CD4-positive, CD25-positive, alpha-beta regulatory T cell (primary cell): Measurements from ENCODE around the gene ZMYND19. TPM values are rescaled to one million over a fixed set of nuclear protein-coding genes. Genes with fewer than 3 reads are reported as not detected.
"Not testable (repeated sequence)": the region's sequence is repeated elsewhere in the genome, so short reads cannot be mapped to it uniquely, and the experiment has no call there.

Experiments used
- ATAC-seq, 2 donors: fragments of 150-1000 bp; cut with Tn5 transposase; one replicate each; pipeline ENCODE4 v1.10.0; 2021; ENCODE audit warnings: low read depth in 2 of 2, moderate number of reproducible peaks in 2 of 2, moderate library complexity in 1 of 2
- DNase-seq, 3 donors: peaks; one replicate each; pipeline versions ENCODE4 v3.0.0 to v3.0.0-alpha.2; 2012 to 2022; ENCODE audit warnings: mixed read lengths in 1 of 3
- H3K27ac ChIP-seq: one replicate; pipeline ENCODE4 v1.7.0; 2013; ENCODE audit warnings: mild to moderate bottlenecking, low read length; ENCODE audit not compliant: insufficient read depth, poor library complexity, severe bottlenecking
- H3K27me3 ChIP-seq: one replicate; pipeline ENCODE4 v1.7.0; 2013; ENCODE audit warnings: low read length; ENCODE audit not compliant: control insufficient read depth, insufficient read depth
- H3K36me3 ChIP-seq: one replicate; pipeline ENCODE4 v1.7.0; 2013; ENCODE audit warnings: mild to moderate bottlenecking, low read length, moderate library complexity; ENCODE audit not compliant: control insufficient read depth, insufficient read depth
- H3K4me1 ChIP-seq: 2 replicates; pipeline ENCODE4 v1.7.0; 2013; ENCODE audit warnings: mild to moderate bottlenecking, low read length; ENCODE audit not compliant: insufficient read depth, control insufficient read depth, poor library complexity, severe bottlenecking
- H3K4me3 ChIP-seq: one replicate; pipeline ENCODE4 v1.7.0; 2013; ENCODE audit warnings: low read depth, mild to moderate bottlenecking, low read length, moderate library complexity
- H3K9me3 ChIP-seq, 2 experiments: 1 replicate in 1 of 2; 2 replicates in 1 of 2; pipeline ENCODE4 v1.7.0; 2013; ENCODE audit warnings: low read length in 2 of 2, mild to moderate bottlenecking in 1 of 2, moderate library complexity in 1 of 2; ENCODE audit not compliant: control insufficient read depth in 2 of 2
- H3K27ac Mint-ChIP-seq, 3 donors: one replicate each; pipeline ENCODE4 v1.8.0; 2020 to 2022; ENCODE audit warnings: mild to moderate bottlenecking in 3 of 3, mixed read lengths in 3 of 3, moderate library complexity in 2 of 3
- H3K27me3 Mint-ChIP-seq: one replicate; pipeline ENCODE4 v1.8.0; 2022; ENCODE audit warnings: mild to moderate bottlenecking, mixed read lengths
- H3K36me3 Mint-ChIP-seq: one replicate; pipeline ENCODE4 v1.8.0; 2020; ENCODE audit warnings: mixed read lengths
- H3K4me1 Mint-ChIP-seq, 4 donors: one replicate each; pipeline ENCODE4 v1.8.0; 2020 to 2022; ENCODE audit warnings: mixed read lengths in 4 of 4, mild to moderate bottlenecking in 1 of 4
- H3K4me3 Mint-ChIP-seq, 4 donors: one replicate each; pipeline ENCODE4 v1.8.0; 2020 to 2022; ENCODE audit warnings: mild to moderate bottlenecking in 4 of 4, mixed read lengths in 4 of 4, moderate library complexity in 3 of 4
- H3K9me3 Mint-ChIP-seq, 7 donors: one replicate each; pipeline ENCODE4 v1.8.0; 2020 to 2022; ENCODE audit warnings: mixed read lengths in 7 of 7, mild to moderate bottlenecking in 3 of 7, moderate library complexity in 2 of 7
- polyA plus RNA-seq, 4 donors: library from polyadenylated mRNA; unstranded; fragments of 300-500 nt; fragmentation: Illumina TruSeq; gene quantifications; one replicate each; pipeline ENCODE4 v1.2.3, GENCODE V29; 2021
- total RNA-seq: library from RNA; stranded (reverse); gene quantifications from one replicate; pipeline ENCODE4 v1.2.3, GENCODE V29; 2022

The ZMYND19 gene
- total and polyA plus RNA-seq, 5 donors from 2014 or later, result 4.4 to 20.4 (median 5.8) TPM

DNA sequence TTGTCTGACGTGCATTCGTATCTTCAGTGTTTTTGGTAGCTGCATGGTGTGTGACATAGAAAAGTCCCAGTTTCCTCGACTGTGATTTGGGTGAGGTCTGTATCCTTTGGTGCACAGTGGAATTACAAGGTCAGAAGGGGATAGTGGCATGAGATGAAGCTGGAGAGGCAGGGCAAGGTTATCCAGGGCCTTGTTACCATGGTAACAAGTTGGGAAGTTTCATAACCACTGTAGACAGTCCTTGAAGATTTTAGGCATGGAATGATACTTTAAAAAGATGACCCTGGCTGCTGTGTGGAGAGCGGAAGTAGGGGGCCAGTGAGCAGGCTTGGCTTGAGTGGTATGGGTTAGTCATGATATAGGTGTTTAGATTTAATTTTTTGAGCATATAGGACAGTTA is 40.4 kb upstream of the ZMYND19 start:
- Mint-ChIP-seq H3K27me3 (no peaks in the 10 kb centered on the region), H3K36me3 (peaks cover 8% of the 10 kb centered on the region), H3K9me3 (no peaks in the 10 kb centered on the region), H3K27ac (peak overlapping the region; percentile 45 to 93 (median 84)), H3K4me3 (peak overlapping the region in 3 of 4 donors; percentile 12 to 62 (median 39)), H3K4me1 (peaks cover 20 to 70% (median 44%) of the 10 kb centered on the region in 4 donors)
- peaks cover 41% of the 10 kb centered on the region for H3K4me1 ChIP-seq
- no peaks in the 10 kb centered on the region for H3K36me3 ChIP-seq
- H3K27ac ChIP-seq, result no peak overlapping the region
- no peaks in the 10 kb centered on the region for H3K27me3 ChIP-seq
- peak overlapping the region; percentile 5 for H3K4me3 ChIP-seq
- DNase-seq (no peak), ATAC-seq (no peak)
- no peaks in the 10 kb centered on the region for H3K9me3 ChIP-seq

DNA sequence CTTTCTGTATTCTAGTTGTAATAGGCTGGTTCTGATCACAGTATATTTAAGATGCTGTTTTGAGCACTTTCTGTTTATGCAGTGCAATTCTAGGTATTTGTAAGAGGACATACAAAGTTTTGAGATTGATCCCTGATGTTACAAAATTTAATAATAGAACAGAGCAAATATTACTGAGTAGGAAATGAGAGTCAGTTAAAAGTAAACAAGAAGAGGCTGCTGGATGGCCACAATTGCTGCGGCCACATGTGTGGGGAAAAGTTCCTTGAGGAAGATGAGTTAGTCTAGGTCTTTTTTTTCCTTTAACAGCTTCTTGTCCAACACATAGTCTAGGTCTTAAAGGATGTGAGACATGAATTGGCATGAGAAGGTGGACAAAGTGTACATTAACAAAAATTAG is 39.8 kb upstream of the ZMYND19 start:
- Histone ChIP-seq H3K4me3 (peak overlapping the region; percentile 5), H3K36me3 (no peaks in the 10 kb centered on the region), H3K27ac (no peak overlapping the region), H3K27me3 (no peaks in the 10 kb centered on the region), H3K4me1 (peaks cover 47% of the 10 kb centered on the region), H3K9me3 (no peaks in the 10 kb centered on the region)
- no peaks in the 10 kb centered on the region for H3K9me3 Mint-ChIP-seq
- peak overlapping the region; percentile 45 to 93 (median 84) for H3K27ac Mint-ChIP-seq
- ATAC-seq (no peak), DNase-seq (no peak)
- peaks cover 26 to 76% (median 48%) of the 10 kb centered on the region in 4 donors for H3K4me1 Mint-ChIP-seq
- peaks cover 13% of the 10 kb centered on the region for H3K36me3 Mint-ChIP-seq
- peak overlapping the region in 3 of 4 donors; percentile 12 to 64 (median 12) for H3K4me3 Mint-ChIP-seq
- H3K27me3 Mint-ChIP-seq, result no peaks in the 10 kb centered on the region

- ATAC-seq, H3K4me3 ChIP-seq, H3K27me3 Mint-ChIP-seq, H3K9me3 Mint-ChIP-seq, DNase-seq, H3K27me3 ChIP-seq, H3K27ac Mint-ChIP-seq, H3K9me3 ChIP-seq, H3K27ac ChIP-seq, H3K36me3 ChIP-seq: not testable (repeated sequence)
- Mint-ChIP-seq H3K4me1 (peaks cover 19 to 78% (median 44%) of the 10 kb centered on the region in 4 donors), H3K4me3 (peak overlapping the region in 1 of 4 donors; percentile 56), H3K36me3 (peaks cover 18% of the 10 kb centered on the region)
- H3K4me1 ChIP-seq, result peaks cover 44% of the 10 kb centered on the region
These were observed 37.1 kb upstream of the ZMYND19 start for GRCh38 chr9:137627406-137627805.

- H3K27ac ChIP-seq, result no peak overlapping the region
- Mint-ChIP-seq H3K9me3 (peaks cover 0 to 2% (median 0%) of the 10 kb centered on the region in 7 donors), H3K27me3 (no peaks in the 10 kb centered on the region), H3K4me3 (peak overlapping the region in 1 of 4 donors; percentile 51), H3K27ac (peak overlapping the region in 1 of 3 donors; percentile 91), H3K4me1 (peaks cover 18 to 76% (median 46%) of the 10 kb centered on the region in 4 donors), H3K36me3 (peaks cover 18% of the 10 kb centered on the region)
- H3K27me3 ChIP-seq, result no peaks in the 10 kb centered on the region
- peaks cover 48% of the 10 kb centered on the region for H3K4me1 ChIP-seq
- H3K36me3 ChIP-seq, result peaks cover 4% of the 10 kb centered on the region
- no peak overlapping the region for H3K4me3 ChIP-seq
- H3K9me3 ChIP-seq, result no peaks in the 10 kb centered on the region
- no peak for ATAC-seq
- DNase-seq, result no peak
These were observed 36.2 kb upstream of the ZMYND19 start for GRCh38 chr9:137626464-137626863.

GRCh38 chr9:137622211-137622610 is 31.9 kb upstream of the ZMYND19 start:
- not testable (repeated sequence) for H3K36me3 Mint-ChIP-seq, H3K27me3 Mint-ChIP-seq, H3K27me3 ChIP-seq, H3K9me3 Mint-ChIP-seq, H3K36me3 ChIP-seq, DNase-seq, H3K9me3 ChIP-seq, H3K27ac ChIP-seq, H3K4me3 ChIP-seq, ATAC-seq
- peaks cover 19 to 68% (median 44%) of the 10 kb centered on the region in 4 donors for H3K4me1 Mint-ChIP-seq
- H3K4me1 ChIP-seq, result peaks cover 50% of the 10 kb centered on the region
- H3K27ac Mint-ChIP-seq, result peak overlapping the region; percentile 23 to 83 (median 52)
- peak overlapping the region in 2 of 4 donors; percentile 70 to 88 for H3K4me3 Mint-ChIP-seq

DNA sequence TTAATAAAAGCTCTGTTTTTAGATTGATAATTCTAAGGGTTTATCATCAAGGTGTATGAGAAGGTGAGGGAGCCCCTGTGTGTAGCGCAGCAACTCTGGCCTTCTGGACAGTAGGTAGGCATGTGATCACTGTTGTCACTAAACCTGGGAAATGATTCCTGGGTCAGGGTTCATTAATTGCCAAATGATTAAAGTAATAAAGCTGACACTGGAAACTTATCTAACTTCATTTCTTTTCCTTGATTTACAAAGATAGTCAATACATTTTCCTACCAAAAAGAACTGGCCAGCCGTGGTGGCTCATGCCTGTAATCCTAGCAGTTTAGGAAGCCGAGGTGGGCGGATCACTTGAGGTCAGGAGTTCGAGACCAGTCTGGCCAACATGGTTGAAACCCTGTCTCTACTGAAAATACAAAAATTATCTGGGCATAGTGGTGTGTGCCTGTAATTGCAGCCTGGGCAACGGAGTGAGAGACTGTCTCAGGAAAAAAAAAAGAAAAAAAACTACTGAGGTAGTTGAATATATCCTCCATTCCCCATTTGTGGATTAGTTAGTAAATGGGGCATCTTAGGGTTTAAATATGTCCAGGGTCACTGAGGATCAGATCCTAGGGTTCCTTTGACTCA is 30.9 kb upstream of the ZMYND19 start:
- Mint-ChIP-seq H3K4me1 (peaks cover 19 to 65% (median 43%) of the 10 kb centered on the region in 4 donors), H3K9me3 (peaks cover 0 to 2% (median 0%) of the 10 kb centered on the region in 7 donors), H3K27ac (no peak overlapping the region), H3K4me3 (peak overlapping the region; percentile 28 to 93 (median 90)), H3K36me3 (peaks cover 10% of the 10 kb centered on the region), H3K27me3 (no peaks in the 10 kb centered on the region)
- Histone ChIP-seq H3K27ac (no peak overlapping the region), H3K4me1 (peaks cover 51% of the 10 kb centered on the region), H3K9me3 (no peaks in the 10 kb centered on the region), H3K27me3 (no peaks in the 10 kb centered on the region), H3K4me3 (peak overlapping the region; percentile 82), H3K36me3 (peaks cover 8% of the 10 kb centered on the region)
- DNase-seq (peak in 2 of 3 donors; percentile 22 to 32), ATAC-seq (no peak)

DNA sequence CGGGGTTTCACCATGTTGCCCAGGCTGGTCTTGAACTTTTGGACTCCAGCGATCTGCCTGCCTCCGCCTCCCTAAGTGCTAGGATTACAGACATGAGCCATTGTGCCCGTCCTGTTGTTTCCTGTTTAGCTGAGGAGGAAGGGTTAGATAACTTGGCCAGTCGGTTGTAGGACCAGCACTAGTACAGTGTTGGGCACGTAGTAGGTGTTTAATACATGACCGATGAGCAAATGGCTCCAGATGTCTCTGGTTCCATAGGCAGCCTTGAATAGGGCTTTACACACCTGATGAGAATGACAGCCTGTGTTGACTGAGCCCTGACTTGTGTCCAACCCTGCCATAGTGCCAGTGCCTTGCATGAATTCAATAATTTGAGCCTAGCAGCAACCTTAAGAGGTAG is 30.3 kb upstream of the ZMYND19 start:
- DNase-seq (no peak), ATAC-seq (no peak)
- peak overlapping the region; percentile 28 to 93 (median 70) for H3K4me3 Mint-ChIP-seq
- H3K27me3 Mint-ChIP-seq, result no peaks in the 10 kb centered on the region
- H3K36me3 Mint-ChIP-seq, result peaks cover 9% of the 10 kb centered on the region
- peaks cover 8% of the 10 kb centered on the region for H3K36me3 ChIP-seq
- no peaks in the 10 kb centered on the region for H3K9me3 ChIP-seq
- H3K4me3 ChIP-seq, result peak overlapping the region; percentile 82
- peak overlapping the region in 1 of 3 donors; percentile 96 for H3K27ac Mint-ChIP-seq
- peaks cover 18 to 64% (median 42%) of the 10 kb centered on the region in 4 donors for H3K4me1 Mint-ChIP-seq
- H3K27ac ChIP-seq, result no peak overlapping the region
- H3K9me3 Mint-ChIP-seq, result peaks cover 0 to 2% (median 0%) of the 10 kb centered on the region in 7 donors
- H3K27me3 ChIP-seq, result no peaks in the 10 kb centered on the region
- peaks cover 46% of the 10 kb centered on the region for H3K4me1 ChIP-seq

GRCh38 chr9:137620048-137620405 is 29.7 kb upstream of the ZMYND19 start:
- DNase-seq (no peak), ATAC-seq (no peak)
- H3K27ac Mint-ChIP-seq, result peak overlapping the region; percentile 93 to 96 (median 95)
- H3K4me1 ChIP-seq, result peaks cover 41% of the 10 kb centered on the region
- no peaks in the 10 kb centered on the region for H3K9me3 ChIP-seq
- no peaks in the 10 kb centered on the region for H3K27me3 ChIP-seq
- H3K36me3 ChIP-seq, result peaks cover 8% of the 10 kb centered on the region
- H3K4me1 Mint-ChIP-seq, result peaks cover 13 to 59% (median 37%) of the 10 kb centered on the region in 4 donors
- H3K9me3 Mint-ChIP-seq, result peaks cover 0 to 2% (median 0%) of the 10 kb centered on the region in 7 donors
- H3K27ac ChIP-seq, result peak overlapping the region; percentile 65
- H3K4me3 Mint-ChIP-seq, result peak overlapping the region; percentile 93 to 99 (median 96)
- H3K27me3 Mint-ChIP-seq, result no peaks in the 10 kb centered on the region
- H3K36me3 Mint-ChIP-seq, result peaks cover 4% of the 10 kb centered on the region
- peak overlapping the region; percentile 82 for H3K4me3 ChIP-seq
